Central memory CD4-positive, alpha-beta T cell (primary cell): ENCODE measurements around the gene PRSS57.
"Not testable (repeated sequence)": the region's sequence is repeated elsewhere in the genome, so short reads cannot be mapped to it uniquely, and the experiment has no call there.

Experiments used
- DNase-seq: peaks from one replicate; pipeline ENCODE4 v3.0.0; 2022
- total RNA-seq, 3 experiments: gene quantifications; one replicate each; lab custom pipeline; 2026; lab: John Stamatoyannopoulos, UW

Gene PRSS57
- total RNA-seq, result 0 reads per million in 3 experiments

GRCh38 chr19:695352-695949 is at the start of gene PRSS57:
PRSS57 (minus strand) TSS chr19:695452; CDS start chr19:695430, 22 bp downstream.
- no peak for DNase-seq

GRCh38 chr19:743168-743687 is 48.0 kb upstream of the PRSS57 start:
- DNase-seq, result no peak

GRCh38 chr19:742540-743075 is 47.4 kb upstream of the PRSS57 start:
- no peak for DNase-seq

GRCh38 chr19:741506-742131 is 46.4 kb upstream of the PRSS57 start:
- no peak for DNase-seq

- not testable (repeated sequence) for DNase-seq
These were observed 45.7 kb upstream of the PRSS57 start for GRCh38 chr19:740816-741505.

- no peak for DNase-seq
These were observed 44.9 kb upstream of the PRSS57 start for GRCh38 chr19:739998-740715.

- no peak for DNase-seq
These were observed 43.4 kb upstream of the PRSS57 start for GRCh38 chr19:738509-739128.

GRCh38 chr19:737591-738093 is 42.4 kb upstream of the PRSS57 start:
- DNase-seq, result peak; percentile 38

- DNase-seq, result no peak
These were observed 40.9 kb upstream of the PRSS57 start for GRCh38 chr19:736125-736524.

GRCh38 chr19:734716-735115 is 39.5 kb upstream of the PRSS57 start:
- no peak for DNase-seq

GRCh38 chr19:732148-733069 is 37.2 kb upstream of the PRSS57 start:
- no peak for DNase-seq

GRCh38 chr19:731000-731399 is 35.7 kb upstream of the PRSS57 start:
- no peak for DNase-seq

- no peak for DNase-seq
These were observed 34.9 kb upstream of the PRSS57 start for GRCh38 chr19:729965-730668.

GRCh38 chr19:729564-729963 is 34.3 kb upstream of the PRSS57 start:
- not testable (repeated sequence) for DNase-seq

- no peak for DNase-seq
These were observed 32.8 kb upstream of the PRSS57 start for GRCh38 chr19:728011-728410.

GRCh38 chr19:726993-727956 is 32.0 kb upstream of the PRSS57 start:
- DNase-seq, result no peak

GRCh38 chr19:725461-726089 is 30.3 kb upstream of the PRSS57 start:
- no peak for DNase-seq

- DNase-seq, result no peak
These were observed 28.5 kb upstream of the PRSS57 start for GRCh38 chr19:723714-724113.

GRCh38 chr19:723247-723646 is 28.0 kb upstream of the PRSS57 start:
- DNase-seq, result no peak
